Omental fat pad (tissue), 4 donors: ENCODE data around the gene FAM200C. TPM values are rescaled to one million over a fixed set of nuclear protein-coding genes. Genes with fewer than 3 reads are reported as not detected.

Source experiments
- ATAC-seq: fragments of 150-250 bp; one replicate; pipeline ENCODE4 v1.9.1; 2016; ENCODE audit warnings: mild to moderate bottlenecking, moderate library complexity; ENCODE audit not compliant: low FRiP score
- DNase-seq: peaks from one replicate; pipeline ENCODE4 v3.0.0-alpha.2; 2019; ENCODE audit warnings: low spot score
- total RNA-seq, 4 donors: library from RNA; depleted of rRNA; stranded (reverse); fragments of >200 nt; gene quantifications; one replicate each; pipeline ENCODE4 v1.1.0, GENCODE V29; 2016
- TF ChIP-seq, protein P1 (sequence below), 3 donors: fragments of 450-650 bp; IDR thresholded peaks; one replicate each; pipeline ENCODE4 v1.5.1; 2016 to 2017; ENCODE audit warnings: antibody characterized with exemption in 3 of 3, mild to moderate bottlenecking in 3 of 3, moderate library complexity in 2 of 3

FAM200C gene
- total RNA-seq, 4 donors from 2014 or later, result 0.84 to 5.7 (median 2.5) TPM

DNA sequence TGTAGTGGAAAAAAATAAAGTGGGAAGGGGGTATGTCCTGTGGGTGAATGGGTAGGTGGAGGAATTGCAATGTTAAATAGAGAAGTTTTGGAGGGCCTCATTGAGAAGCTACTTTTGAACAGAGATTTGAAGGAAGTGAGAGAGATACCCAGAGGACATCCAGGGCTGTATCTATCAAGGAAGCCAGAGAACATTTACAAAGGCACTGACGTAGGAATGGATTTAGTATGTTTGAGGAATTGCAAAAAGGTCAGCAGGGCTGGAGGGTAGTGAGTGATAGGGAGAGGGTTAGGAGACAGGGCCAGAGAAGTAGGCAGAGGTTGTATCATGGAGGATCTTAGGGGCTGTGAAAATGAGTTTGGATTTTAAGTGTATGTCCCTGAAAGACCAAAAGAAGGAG is 35.7 kb upstream of the FAM200C start:
- no peak for DNase-seq
- TF ChIP-seq, protein P1, sequence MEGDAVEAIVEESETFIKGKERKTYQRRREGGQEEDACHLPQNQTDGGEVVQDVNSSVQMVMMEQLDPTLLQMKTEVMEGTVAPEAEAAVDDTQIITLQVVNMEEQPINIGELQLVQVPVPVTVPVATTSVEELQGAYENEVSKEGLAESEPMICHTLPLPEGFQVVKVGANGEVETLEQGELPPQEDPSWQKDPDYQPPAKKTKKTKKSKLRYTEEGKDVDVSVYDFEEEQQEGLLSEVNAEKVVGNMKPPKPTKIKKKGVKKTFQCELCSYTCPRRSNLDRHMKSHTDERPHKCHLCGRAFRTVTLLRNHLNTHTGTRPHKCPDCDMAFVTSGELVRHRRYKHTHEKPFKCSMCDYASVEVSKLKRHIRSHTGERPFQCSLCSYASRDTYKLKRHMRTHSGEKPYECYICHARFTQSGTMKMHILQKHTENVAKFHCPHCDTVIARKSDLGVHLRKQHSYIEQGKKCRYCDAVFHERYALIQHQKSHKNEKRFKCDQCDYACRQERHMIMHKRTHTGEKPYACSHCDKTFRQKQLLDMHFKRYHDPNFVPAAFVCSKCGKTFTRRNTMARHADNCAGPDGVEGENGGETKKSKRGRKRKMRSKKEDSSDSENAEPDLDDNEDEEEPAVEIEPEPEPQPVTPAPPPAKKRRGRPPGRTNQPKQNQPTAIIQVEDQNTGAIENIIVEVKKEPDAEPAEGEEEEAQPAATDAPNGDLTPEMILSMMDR (IDR thresholded peaks at IDR 0.05), result no peak
- ATAC-seq, result no peak

DNA sequence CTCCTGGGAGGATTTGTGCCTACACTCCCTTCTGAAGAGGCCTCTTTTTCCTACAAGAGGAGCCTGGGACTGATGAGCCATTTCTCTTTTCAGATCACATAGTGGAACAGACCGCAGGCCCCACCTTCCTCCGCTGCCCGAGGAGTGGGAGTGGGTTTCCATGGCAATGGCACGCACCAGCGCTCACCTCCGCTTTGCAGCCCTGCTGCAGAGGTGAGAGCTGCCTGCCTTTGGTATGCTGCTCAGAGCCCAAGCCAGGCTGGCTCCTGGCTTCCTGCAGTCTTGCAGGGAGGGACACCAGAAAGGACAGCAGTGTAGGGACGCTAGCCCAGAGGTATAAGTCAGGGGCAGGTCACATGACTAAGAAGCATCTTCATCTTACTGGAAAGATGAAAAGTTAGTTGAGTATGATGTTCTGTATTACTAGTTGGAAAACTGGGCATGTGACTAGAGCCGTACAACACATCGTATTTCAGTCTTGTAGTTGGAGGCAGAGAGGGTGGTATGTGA is 34.2 kb upstream of the FAM200C start:
- DNase-seq, result no peak
- ATAC-seq, result peak; percentile 51
- TF ChIP-seq, protein P1 (IDR thresholded peaks at IDR 0.05), result no peak

DNA sequence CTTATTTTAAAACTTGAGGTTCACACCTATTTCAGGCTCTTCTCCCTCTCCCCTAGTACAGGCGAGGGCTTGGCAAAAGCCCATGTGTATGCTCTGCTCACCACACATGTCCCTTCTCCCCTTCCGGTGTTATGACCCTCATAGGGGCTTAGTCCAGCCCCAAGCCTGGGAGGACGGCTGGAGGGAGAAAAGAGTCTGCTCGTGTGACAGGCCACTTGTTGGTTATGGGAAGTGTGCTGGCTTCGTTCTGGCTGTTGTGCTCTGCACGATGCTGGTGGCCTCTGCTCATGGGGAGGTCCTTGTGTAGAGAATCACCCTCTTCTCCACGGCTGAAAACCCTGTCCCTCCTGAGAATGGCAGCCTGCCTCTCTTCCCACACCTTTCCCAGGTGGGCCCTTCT is 32.9 kb upstream of the FAM200C start:
- TF ChIP-seq, protein P1 (IDR thresholded peaks at IDR 0.05), result no peak
- DNase-seq (no peak), ATAC-seq (no peak)

DNA sequence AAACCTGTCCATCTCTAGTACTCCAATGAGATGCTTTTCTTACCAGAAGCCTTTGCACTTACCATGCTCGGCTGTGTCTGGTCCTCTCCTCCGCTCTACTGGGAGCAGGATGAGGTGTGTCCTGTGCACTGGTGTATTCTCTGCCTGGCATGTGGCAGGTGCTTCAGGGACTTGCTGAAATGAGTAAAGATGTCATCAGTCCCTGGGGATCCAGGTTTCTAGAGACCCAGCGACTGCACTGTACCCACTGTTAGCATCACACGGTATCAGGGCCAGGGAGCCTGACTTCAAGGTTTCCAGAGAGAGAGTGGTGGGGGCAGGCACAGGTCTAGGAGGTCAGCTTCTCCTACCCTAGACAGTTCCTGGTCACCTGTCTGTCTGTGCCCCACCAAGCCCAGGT is 32.3 kb upstream of the FAM200C start:
- ATAC-seq, result no peak
- TF ChIP-seq, protein P1 (IDR thresholded peaks at IDR 0.05), result no peak
- no peak for DNase-seq

DNA sequence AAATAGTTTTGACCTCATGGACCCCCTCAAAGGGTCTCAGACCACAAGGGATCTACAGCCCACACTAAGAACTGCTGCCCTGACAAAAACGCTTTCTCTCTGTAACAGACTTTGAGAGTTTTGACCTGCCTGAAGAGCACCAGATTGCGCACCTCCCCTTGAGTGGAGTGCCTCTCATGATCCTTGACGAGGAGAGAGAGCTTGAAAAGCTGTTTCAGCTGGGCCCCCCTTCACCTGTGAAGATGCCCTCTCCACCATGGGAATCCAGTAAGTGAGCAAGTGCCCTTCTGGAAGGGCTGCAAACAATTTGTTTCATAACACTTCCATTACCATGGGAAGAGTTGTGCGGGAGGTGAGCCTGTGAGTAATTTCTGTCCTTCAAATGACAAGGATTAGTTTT is 27.8 kb upstream of the FAM200C start:
- ATAC-seq, result no peak
- TF ChIP-seq, protein P1 (IDR thresholded peaks at IDR 0.05), result no peak
- no peak for DNase-seq

DNA sequence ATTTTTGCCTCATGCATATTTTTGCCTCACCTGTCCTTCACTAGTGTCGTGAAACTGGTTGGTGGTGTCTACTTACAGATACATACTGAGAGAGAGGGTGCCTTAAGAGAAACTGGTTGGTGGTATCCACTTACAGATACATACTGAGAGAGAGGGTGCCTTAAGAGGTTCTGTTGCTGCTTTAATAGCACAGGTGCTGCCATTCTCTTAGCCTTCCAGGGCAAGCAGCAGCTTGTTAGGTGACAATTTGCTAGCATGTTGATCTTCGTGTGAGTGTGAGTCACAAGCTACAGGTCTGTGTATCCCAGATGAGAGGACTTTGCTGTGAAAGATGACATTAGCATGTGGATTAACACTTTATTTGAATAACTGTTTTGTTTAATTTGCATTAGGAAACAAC is 23.2 kb upstream of the FAM200C start:
- TF ChIP-seq, protein P1 (IDR thresholded peaks at IDR 0.05), result no peak
- ATAC-seq, result no peak
- no peak for DNase-seq

DNA sequence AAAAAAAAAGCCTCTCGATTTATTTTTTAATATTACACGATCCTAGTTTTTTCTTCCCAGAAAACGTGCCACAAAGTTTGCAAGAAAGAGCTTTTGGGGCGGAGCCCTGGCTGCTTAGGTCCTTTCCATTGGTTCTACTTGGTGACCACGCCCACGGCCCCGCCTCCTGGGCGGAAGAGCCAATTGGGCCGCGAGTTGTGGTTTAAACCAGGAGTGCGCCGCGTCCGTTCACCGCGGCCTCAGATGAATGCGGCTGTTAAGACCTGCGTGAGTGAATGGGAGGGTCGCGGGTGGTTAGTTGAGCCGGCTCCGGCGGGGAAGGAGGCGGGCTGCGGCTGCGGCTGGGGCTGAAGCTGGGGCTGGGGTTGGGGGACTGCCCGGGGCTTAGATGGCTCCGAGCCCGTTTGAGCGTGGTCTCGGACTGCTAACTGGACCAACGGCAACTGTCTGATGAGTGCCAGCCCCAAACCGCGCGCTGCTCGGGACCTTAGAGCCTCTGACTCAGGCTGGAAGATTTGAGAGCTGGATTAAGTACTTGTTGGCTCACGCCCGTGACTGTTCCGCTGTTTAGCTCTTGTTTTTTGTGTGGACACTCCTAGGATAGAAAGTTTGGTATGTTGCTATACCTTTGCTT is 21.9 kb upstream of the FAM200C start, which contains the start of gene PTTG1:
PTTG1 (plus strand) TSS at position 231 of the 634 bp plus-strand sequence. CDS start 458 bp downstream, outside the sequence.
- ATAC-seq, result peak; percentile 94
- TF ChIP-seq, protein P1 (IDR thresholded peaks at IDR 0.05), result no peak
- peak; percentile 92 for DNase-seq
